ENCODE measurements around the gene KDM4C.
"Not testable (repeated sequence)": the region's sequence is repeated elsewhere in the genome, so short reads cannot be mapped to it uniquely, and the experiment has no call there.

The KDM4C gene

GRCh38 chr9:6757456-6758247 is at the start of gene KDM4C:
Gene KDM4C, plus strand, starts transcription at chr9:6757973. Its CDS starts 35,016 bp downstream, at chr9:6792989.
- peak; percentile 95 for DNase-seq

GRCh38 chr9:6708732-6709131 is 49.0 kb upstream of the KDM4C start:
- DNase-seq = no peak

GRCh38 chr9:6711403-6711802 is 46.4 kb upstream of the KDM4C start:
- DNase-seq = no peak

- no peak for DNase-seq
Measured at GRCh38 chr9:6712041-6712440, 45.7 kb upstream of the KDM4C start.

- no peak for DNase-seq
Measured at GRCh38 chr9:6714176-6714575, 43.6 kb upstream of the KDM4C start.

- not testable (repeated sequence) for DNase-seq
Measured at GRCh38 chr9:6715153-6715754, 42.5 kb upstream of the KDM4C start.

- DNase-seq = peak; percentile 75
Measured at GRCh38 chr9:6715755-6716643, 41.8 kb upstream of the KDM4C start.

GRCh38 chr9:6716766-6717165 is 41.0 kb upstream of the KDM4C start:
- DNase-seq = no peak

- no peak for DNase-seq
Measured at GRCh38 chr9:6723881-6724420, 33.8 kb upstream of the KDM4C start.

GRCh38 chr9:6733257-6733656 is 24.5 kb upstream of the KDM4C start:
- no peak for DNase-seq

- no peak for DNase-seq
Measured at GRCh38 chr9:6733831-6734230, 23.9 kb upstream of the KDM4C start.

- DNase-seq = no peak
Measured at GRCh38 chr9:6735422-6735821, 22.4 kb upstream of the KDM4C start.

- DNase-seq = no peak
Measured at GRCh38 chr9:6739218-6739617, 18.6 kb upstream of the KDM4C start.

- not testable (repeated sequence) for DNase-seq
Measured at GRCh38 chr9:6748861-6749260, 8.9 kb upstream of the KDM4C start.

GRCh38 chr9:6754861-6755260 is 2.9 kb upstream of the KDM4C start:
- not testable (repeated sequence) for DNase-seq

- peak; percentile 73 for DNase-seq
Measured at GRCh38 chr9:6757132-6757455, 679 bp upstream of the KDM4C start.

- DNase-seq = no peak
Measured at GRCh38 chr9:6758248-6758497, 400 bp downstream of the KDM4C start.

GRCh38 chr9:6758498-6759184 is 868 bp downstream of the KDM4C start:
- peak; percentile 65 for DNase-seq

GRCh38 chr9:6759185-6759977 is 1.6 kb downstream of the KDM4C start:
- DNase-seq = peak; percentile 33

- DNase-seq = no peak
Measured at GRCh38 chr9:6761306-6761705, 3.5 kb downstream of the KDM4C start.

- no peak for DNase-seq
Measured at GRCh38 chr9:6763244-6763643, 5.5 kb downstream of the KDM4C start.

- DNase-seq = no peak
Measured at GRCh38 chr9:6764011-6764410, 6.2 kb downstream of the KDM4C start.

Measured in CD4-positive, alpha-beta T cell treated with Interleukin-17A for 4 hours (primary cell).